DOHH2 (cell line): ENCODE measurements around the gene MEIS3.
"Not testable (repeated sequence)": the region's sequence is repeated elsewhere in the genome, so short reads cannot be mapped to it uniquely, and the experiment has no call there.

Source experiments
- H3F3A ChIP-seq: fragments of 200-600 bp; sonication (generic), shearing (Covaris generic); 2 replicates; pipeline ENCODE4 v1.6.0; 2016; ENCODE audit warnings: antibody characterized with exemption, mild to moderate bottlenecking; ENCODE audit not compliant: control insufficient read depth, insufficient read depth
- H3K27ac ChIP-seq: fragments of 200-600 bp; sonication (generic); 2 replicates; pipeline ENCODE4 v1.5.1; 2014; ENCODE audit warnings: low read depth, mild to moderate bottlenecking, low read length, moderate library complexity
- H3K27me3 ChIP-seq: fragments of 200-600 bp; sonication (generic); 2 replicates; pipeline ENCODE4 v1.6.1; 2014; ENCODE audit warnings: mild to moderate bottlenecking, low read length, mixed read lengths; ENCODE audit not compliant: control insufficient read depth
- H3K36me3 ChIP-seq: fragments of 200-600 bp; sonication (generic); 2 replicates; pipeline ENCODE4 v1.6.1; 2014; ENCODE audit warnings: mild to moderate bottlenecking, low read length, moderate library complexity, mixed read lengths; ENCODE audit not compliant: control insufficient read depth
- H3K4me1 ChIP-seq: fragments of 200-600 bp; sonication (generic); 2 replicates; pipeline ENCODE4 v1.6.1; 2014; ENCODE audit warnings: mild to moderate bottlenecking, low read length, mixed read lengths; ENCODE audit not compliant: control insufficient read depth
- H3K4me2 ChIP-seq: fragments of 200-600 bp; sonication (generic); 2 replicates; pipeline ENCODE4 v1.6.0; 2014; ENCODE audit warnings: mild to moderate bottlenecking, low read length, moderate library complexity
- H3K4me3 ChIP-seq: fragments of 200-600 bp; sonication (generic); 2 replicates; pipeline ENCODE4 v1.5.1; 2014; ENCODE audit warnings: mild to moderate bottlenecking, low read length, mixed read lengths
- H3K79me2 ChIP-seq: fragments of 200-600 bp; sonication (generic); 2 replicates; pipeline ENCODE4 v1.6.1; 2014; ENCODE audit warnings: mild to moderate bottlenecking, low read length, mixed read lengths; ENCODE audit not compliant: control insufficient read depth
- H3K9me2 ChIP-seq: fragments of 200-600 bp; sonication (generic); replicated peaks from 2 replicates; pipeline ENCODE4 v1.6.1; 2014; ENCODE audit warnings: mild to moderate bottlenecking, low read length, mixed read lengths; ENCODE audit not compliant: control insufficient read depth
- H3K9me3 ChIP-seq: fragments of 200-600 bp; sonication (generic); 2 replicates; pipeline ENCODE4 v1.6.1; 2014; ENCODE audit warnings: antibody characterized with exemption, low read length, mixed read lengths; ENCODE audit not compliant: control insufficient read depth, insufficient read depth
- H4K20me1 ChIP-seq: fragments of 200-600 bp; sonication (generic); 2 replicates; pipeline ENCODE4 v1.6.0; 2014; ENCODE audit warnings: low read depth, mild to moderate bottlenecking, antibody characterized with exemption, low read length, moderate library complexity; ENCODE audit not compliant: control insufficient read depth, insufficient read depth
- CTCF ChIP-seq: fragments of 200-600 bp; sonication (generic); IDR thresholded peaks from one replicate; pipeline ENCODE4 v1.5.1; 2014; ENCODE audit warnings: antibody characterized with exemption, mild to moderate bottlenecking, low read depth, low read length; ENCODE audit not compliant: poor library complexity, severe bottlenecking
- EZH2phosphoT487 ChIP-seq: fragments of 200-600 bp; sonication (generic); IDR thresholded peaks from 2 replicates; pipeline ENCODE4 v1.6.1; 2017; ENCODE audit warnings: borderline replicate concordance, mild to moderate bottlenecking, antibody characterized with exemption, low read length, moderate library complexity, mixed read lengths

The MEIS3 gene

GRCh38 chr19:47371261-47371660 is 48.1 kb downstream of the MEIS3 start:
- no peaks in the 10 kb centered on the region for H3K9me2 ChIP-seq
- peaks cover 81% of the 10 kb centered on the region for H3K36me3 ChIP-seq
- H3K4me1 ChIP-seq: no peaks in the 10 kb centered on the region
- H3K4me2 ChIP-seq: no peak overlapping the region
- TF ChIP-seq EZH2phosphoT487 (no peak), CTCF (no peak)
- H4K20me1 ChIP-seq: no peaks in the 10 kb centered on the region
- no peaks in the 10 kb centered on the region for H3K9me3 ChIP-seq
- no peak overlapping the region for H3K27ac ChIP-seq
- no peaks in the 10 kb centered on the region for H3K27me3 ChIP-seq
- H3K4me3 ChIP-seq: no peak overlapping the region
- H3F3A ChIP-seq: no peaks in the 10 kb centered on the region
- no peaks in the 10 kb centered on the region for H3K79me2 ChIP-seq

- Histone ChIP-seq H3F3A (no peaks in the 10 kb centered on the region), H3K9me2 (no peaks in the 10 kb centered on the region), H3K27ac (no peak overlapping the region), H3K4me3 (no peak overlapping the region), H3K4me1 (no peaks in the 10 kb centered on the region), H3K4me2 (no peak overlapping the region), H3K79me2 (no peaks in the 10 kb centered on the region), H3K9me3 (no peaks in the 10 kb centered on the region), H3K36me3 (peaks cover 74% of the 10 kb centered on the region), H3K27me3 (no peaks in the 10 kb centered on the region), H4K20me1 (no peaks in the 10 kb centered on the region)
- TF ChIP-seq EZH2phosphoT487: no peak
Measured at GRCh38 chr19:47370045-47370611, 49.2 kb downstream of the MEIS3 start.

GRCh38 chr19:47365455-47365854 is 53.9 kb downstream of the MEIS3 start:
- peaks cover 71% of the 10 kb centered on the region for H3K36me3 ChIP-seq
- not testable (repeated sequence) for H3K4me2 ChIP-seq

DNA sequence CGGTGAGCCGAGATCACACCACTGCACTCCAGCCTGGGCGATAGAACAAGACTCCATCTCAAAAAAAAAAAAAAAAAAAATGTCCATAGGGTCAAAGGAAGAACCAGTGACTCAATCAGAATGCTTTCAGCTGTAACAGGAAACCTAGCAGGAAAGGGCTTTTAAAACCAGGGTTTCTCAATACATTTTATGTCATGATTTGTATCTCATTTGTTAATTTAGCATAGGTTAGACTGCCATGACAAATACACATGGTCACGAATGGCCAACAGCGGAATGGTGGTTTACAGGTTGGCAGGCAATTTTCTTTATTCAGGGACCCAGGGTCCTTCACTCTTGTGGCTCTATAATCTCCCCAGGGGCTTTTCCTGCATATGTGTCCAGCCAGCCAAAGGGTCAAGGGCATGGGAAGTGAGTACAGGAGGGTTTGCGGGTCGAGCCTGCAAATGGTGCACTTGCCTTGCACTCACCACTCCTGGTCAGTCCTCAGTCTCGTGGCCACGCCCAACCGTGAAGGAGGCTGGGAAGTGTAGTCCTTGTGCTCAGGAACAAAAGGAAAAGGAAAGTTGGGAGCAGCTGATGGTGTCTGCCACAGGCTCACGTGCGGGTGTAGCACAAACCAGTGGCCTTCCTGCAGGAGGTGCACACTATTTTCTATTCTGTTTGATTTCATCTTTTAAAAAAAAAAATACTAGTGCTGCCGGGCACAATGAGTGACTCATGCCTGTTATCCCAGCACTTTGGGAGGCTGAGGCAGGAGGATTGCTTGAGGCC is 55.4 kb downstream of the MEIS3 start:
- Histone ChIP-seq H3K4me3 (no peak overlapping the region), H3K27ac (no peak overlapping the region), H3K4me2 (no peak overlapping the region), H3K4me1 (no peaks in the 10 kb centered on the region), H3K36me3 (peaks cover 72% of the 10 kb centered on the region), H3K27me3 (no peaks in the 10 kb centered on the region), H4K20me1 (no peaks in the 10 kb centered on the region), H3K9me2 (no peaks in the 10 kb centered on the region), H3K79me2 (peaks cover 14% of the 10 kb centered on the region), H3F3A (no peaks in the 10 kb centered on the region), H3K9me3 (no peaks in the 10 kb centered on the region)
- TF ChIP-seq EZH2phosphoT487: no peak
- TF ChIP-seq CTCF: no peak

More at GRCh38 chr19:47365455-47365854, 53.9 kb downstream of the MEIS3 start:
- not testable (repeated sequence) for H4K20me1 ChIP-seq, H3K9me3 ChIP-seq, H3K4me1 ChIP-seq, H3F3A ChIP-seq, H3K79me2 ChIP-seq, H3K4me3 ChIP-seq, H3K27ac ChIP-seq, H3K9me2 ChIP-seq, H3K27me3 ChIP-seq
